HepG2 (cell line): ENCODE results near the gene DNAJB12. TPM values are rescaled to one million over a fixed set of nuclear protein-coding genes. Genes with fewer than 3 reads are reported as not detected.

Experiments used
- HCFC1 ChIP-seq: fragments of 150-350 bp; IDR thresholded peaks from 2 replicates; pipeline ENCODE4 v1.6.1; 2014; ENCODE audit warnings: low read depth, low read length
- HNF4G ChIP-seq, 2 experiments: sonication (generic) in 1 of 2; formaldehyde crosslinking in 1 of 2; IDR thresholded peaks; 2 replicates each; pipeline versions ENCODE4 v1.4.0 to v1.6.1; 2011 to 2020; ENCODE audit warnings: borderline replicate concordance in 2 of 2, low read depth in 2 of 2, mild to moderate bottlenecking in 2 of 2, low read length in 1 of 2, missing genetic modification reagents in 1 of 2, moderate library complexity in 1 of 2
- ISL2 ChIP-seq: sonication (generic); formaldehyde crosslinking; IDR thresholded peaks from 2 replicates; pipeline ENCODE4 v1.5.0; 2020; ENCODE audit warnings: missing genetic modification reagents
- MED8 ChIP-seq: sonication (generic); formaldehyde crosslinking; IDR thresholded peaks from 2 replicates; pipeline ENCODE4 v1.8.1; 2023; ENCODE audit warnings: mild to moderate bottlenecking, missing genetic modification reagents; ENCODE audit not compliant: insufficient replicate concordance
- NFE2L1 ChIP-seq: sonication (generic); formaldehyde crosslinking; IDR thresholded peaks from 2 replicates; pipeline ENCODE4 v1.4.0; 2020; ENCODE audit warnings: missing genetic modification reagents, mild to moderate bottlenecking, borderline replicate concordance
- ONECUT2 ChIP-seq: sonication (generic); formaldehyde crosslinking; IDR thresholded peaks from 2 replicates; pipeline ENCODE4 v1.4.0; 2020; ENCODE audit warnings: missing genetic modification reagents
- PLRG1 ChIP-seq: fragments of 450-650 bp; conservative IDR thresholded peaks from 2 replicates; pipeline ENCODE4 v1.6.1; 2016
- RXRA ChIP-seq: sonication (generic); formaldehyde crosslinking; IDR thresholded peaks from 2 replicates; pipeline ENCODE4 v1.5.1; 2020; ENCODE audit warnings: missing genetic modification reagents
- TBX3 ChIP-seq: fragments of 450-650 bp; IDR thresholded peaks from 2 replicates; pipeline ENCODE4 v1.6.1; 2017; ENCODE audit warnings: antibody characterized with exemption, mild to moderate bottlenecking, inconsistent platforms, borderline replicate concordance
- ZBTB20 ChIP-seq: sonication (generic); formaldehyde crosslinking; IDR thresholded peaks from 2 replicates; pipeline ENCODE4 v1.8.1; 2023; ENCODE audit warnings: missing genetic modification reagents, low read depth, mild to moderate bottlenecking, borderline replicate concordance
- ZBTB7B ChIP-seq: sonication (generic); formaldehyde crosslinking; IDR thresholded peaks from 2 replicates; pipeline ENCODE4 v1.4.0; 2020; ENCODE audit warnings: missing genetic modification reagents
- ZFP41 ChIP-seq: sonication (generic); formaldehyde crosslinking; IDR thresholded peaks from 2 replicates; pipeline ENCODE4 v1.4.0; 2020; ENCODE audit warnings: mild to moderate bottlenecking, missing genetic modification reagents, borderline replicate concordance
- ZFP90 ChIP-seq: sonication (generic); formaldehyde crosslinking; IDR thresholded peaks from 2 replicates; pipeline ENCODE4 v1.8.0; 2022; ENCODE audit warnings: missing genetic modification reagents, mild to moderate bottlenecking, inconsistent platforms, borderline replicate concordance
- ZMYM4 ChIP-seq: sonication (generic); formaldehyde crosslinking; IDR thresholded peaks from 2 replicates; pipeline ENCODE4 v1.8.1; 2023; ENCODE audit warnings: mild to moderate bottlenecking, missing genetic modification reagents
- ZNF180 ChIP-seq: sonication (generic); formaldehyde crosslinking; IDR thresholded peaks from 2 replicates; pipeline ENCODE4 v1.4.0; 2020; ENCODE audit warnings: low read depth, missing genetic modification reagents, borderline replicate concordance
- ZNF34 ChIP-seq: sonication (generic); formaldehyde crosslinking; IDR thresholded peaks from 2 replicates; pipeline ENCODE4 v1.4.0; 2020; ENCODE audit warnings: mild to moderate bottlenecking, missing genetic modification reagents, borderline replicate concordance
- ZNF501 ChIP-seq: sonication (generic); formaldehyde crosslinking; IDR thresholded peaks from 2 replicates; pipeline ENCODE4 v1.5.1; 2020; ENCODE audit warnings: mild to moderate bottlenecking, moderate library complexity, missing genetic modification reagents
- ZNF546 ChIP-seq: sonication (generic); formaldehyde crosslinking; conservative IDR thresholded peaks from 2 replicates; pipeline ENCODE4 v1.8.1; 2023; ENCODE audit warnings: mild to moderate bottlenecking, missing genetic modification reagents
- ZNF563 ChIP-seq: sonication (generic); formaldehyde crosslinking; IDR thresholded peaks from 2 replicates; pipeline ENCODE4 v1.8.0; 2022; ENCODE audit warnings: mild to moderate bottlenecking, moderate library complexity, missing genetic modification reagents
- ZNF598 ChIP-seq: sonication (generic); formaldehyde crosslinking; IDR thresholded peaks from 2 replicates; pipeline ENCODE4 v1.5.1; 2020; ENCODE audit warnings: mild to moderate bottlenecking, missing genetic modification reagents, borderline replicate concordance
- ZNF616 ChIP-seq: sonication (generic); formaldehyde crosslinking; IDR thresholded peaks from 2 replicates; pipeline ENCODE4 v1.5.0; 2020; ENCODE audit warnings: low read depth, mild to moderate bottlenecking, missing genetic modification reagents
- ZNF75D ChIP-seq: sonication (generic); formaldehyde crosslinking; IDR thresholded peaks from 2 replicates; pipeline ENCODE4 v1.8.1; 2023; ENCODE audit warnings: missing genetic modification reagents, mild to moderate bottlenecking, borderline replicate concordance
- ZNF879 ChIP-seq: sonication (generic); formaldehyde crosslinking; IDR thresholded peaks from 2 replicates; pipeline ENCODE4 v1.8.1; 2023; ENCODE audit warnings: missing genetic modification reagents
- ZSCAN12 ChIP-seq: sonication (generic); formaldehyde crosslinking; IDR thresholded peaks from 2 replicates; pipeline ENCODE4 v1.9.0; 2021; ENCODE audit warnings: mild to moderate bottlenecking, missing genetic modification reagents
- ZSCAN31 ChIP-seq: sonication (generic); formaldehyde crosslinking; IDR thresholded peaks from 2 replicates; pipeline ENCODE4 v1.5.0; 2020; ENCODE audit warnings: low read depth, mild to moderate bottlenecking, missing genetic modification reagents
- polyA plus RNA-seq, 8 experiments: library from polyadenylated mRNA; depleted of rRNA in 3 of 8; stranded (reverse) in 7 of 8; unstranded in 1 of 8; fragments of >200 nt; fragmentation: Illumina TruSeq in 4 of 8; extraction: Trizol in 4 of 8; gene quantifications; 2 replicates each; pipeline versions ENCODE4 v1.2.1 to v1.2.3, GENCODE V29; 2011 to 2016; ENCODE audit warnings: low read depth in 4 of 8, missing spikeins in 1 of 8, mixed read lengths in 1 of 8; ENCODE audit not compliant: insufficient read depth in 1 of 8
- total RNA-seq, 5 experiments: library from RNA; depleted of rRNA; stranded (reverse); fragments of >200 nt; fragmentation: Illumina TruSeq; extraction: Trizol; gene quantifications; 2 replicates each; pipeline ENCODE4 v1.2.3, GENCODE V29; 2016; ENCODE audit warnings: low read depth in 1 of 5
- TF ChIP-seq, protein P1 (sequence below): sonication (generic); formaldehyde crosslinking; IDR thresholded peaks from 2 replicates; pipeline ENCODE4 v1.4.0; 2020; ENCODE audit warnings: mild to moderate bottlenecking, missing genetic modification reagents
- TF ChIP-seq, protein P2 (sequence below): IDR thresholded peaks from 2 replicates; pipeline ENCODE4 v1.6.1; 2016; ENCODE audit warnings: low read depth, control low read depth
- TF ChIP-seq, protein P3 (sequence below): sonication (generic); formaldehyde crosslinking; IDR thresholded peaks from 2 replicates; pipeline ENCODE4 v1.4.0; 2020; ENCODE audit warnings: missing genetic modification reagents

Gene DNAJB12
- total and polyA plus RNA-seq, 2 of the 13 experiments (the other 11 are each of a cell fraction or from before 2014, with no cell fraction given): 10.8 to 18.2 TPM

DNA sequence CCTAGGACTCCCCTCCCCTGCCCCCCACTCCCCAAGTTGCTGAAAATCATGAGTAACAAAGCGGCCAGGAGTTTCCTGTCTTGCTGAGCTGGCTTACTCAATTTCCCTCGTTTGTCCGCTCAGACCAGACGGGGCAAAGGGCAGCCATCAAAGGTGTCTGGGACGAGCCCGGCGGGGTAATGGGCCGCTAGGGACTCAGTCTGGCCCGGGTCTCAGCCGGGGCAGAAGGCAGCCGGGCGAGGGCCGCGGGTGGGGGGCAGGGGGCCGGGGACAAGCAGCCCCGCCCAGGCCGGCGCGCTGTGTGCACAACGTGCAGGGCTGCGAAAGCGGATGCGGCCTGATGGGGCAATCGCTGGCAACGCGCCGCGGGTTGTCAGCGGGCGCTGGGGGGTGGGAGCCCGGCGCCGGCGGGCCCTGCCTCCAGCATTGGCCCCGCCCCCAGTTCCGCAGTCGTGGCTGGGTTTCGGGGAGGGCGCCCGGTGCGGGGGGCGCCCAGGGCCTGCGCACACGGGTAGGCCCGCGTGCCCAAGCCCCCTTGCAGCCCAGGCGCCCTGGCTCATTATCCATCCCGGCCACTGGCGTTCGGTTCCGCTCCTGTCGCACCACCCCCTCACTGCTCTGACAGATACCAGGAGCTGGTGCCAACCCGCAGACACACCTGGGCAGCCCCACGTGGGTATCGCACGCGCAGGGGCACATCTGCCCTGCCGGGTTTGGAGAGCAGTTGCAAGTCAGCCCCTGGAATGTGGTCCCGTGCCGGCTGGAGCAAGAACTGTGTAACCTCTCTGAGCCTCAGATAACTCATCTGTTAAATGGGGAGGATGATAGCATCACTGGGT, 35.1 kb downstream of the DNAJB12 start (continued):
- peak; percentile 49; the same call in 1 of the 2 replicates for TF ChIP-seq ZSCAN12
- 0 out of 2 replicates have a peak, but pooled peaks have one; percentile 45 for TF ChIP-seq ZNF616 (CRISPR knock-in tag)
- TF ChIP-seq MED8: peak; percentile 80
- no peak for TF ChIP-seq NFE2L1 (CRISPR knock-in tag)
- TF ChIP-seq RXRA (CRISPR knock-in tag): peak; percentile 74
- TF ChIP-seq ZMYM4 (CRISPR knock-in tag): no peak; the same call in 1 of the 2 replicates
- TF ChIP-seq HCFC1: no peak
- no peak for TF ChIP-seq ZFP41 (CRISPR knock-in tag)
- TF ChIP-seq, protein P1, sequence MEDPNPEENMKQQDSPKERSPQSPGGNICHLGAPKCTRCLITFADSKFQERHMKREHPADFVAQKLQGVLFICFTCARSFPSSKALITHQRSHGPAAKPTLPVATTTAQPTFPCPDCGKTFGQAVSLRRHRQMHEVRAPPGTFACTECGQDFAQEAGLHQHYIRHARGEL (CRISPR knock-in tag): no peak
- TF ChIP-seq ZNF563 (CRISPR knock-in tag): peak; percentile 41; the same call in 1 of the 2 replicates
- TF ChIP-seq TBX3: 0 out of 2 replicates have a peak, but pooled peaks have one; percentile 9
- TF ChIP-seq ZNF879 (CRISPR knock-in tag): no peak; the same call in 1 of the 2 replicates
- no peak for TF ChIP-seq ZNF180 (CRISPR knock-in tag)
- TF ChIP-seq ZNF598: no peak
- peak; percentile 84; the same call in 1 of the 2 replicates for TF ChIP-seq ZBTB7B (CRISPR knock-in tag)
- no peak for TF ChIP-seq ZNF75D (CRISPR knock-in tag)
- TF ChIP-seq HNF4G (IDR thresholded peaks at IDR 0.05; ENCODE audit: borderline replicate concordance, low read depth, low read length): peak; percentile 94
- TF ChIP-seq HNF4G (CRISPR knock-in tag; IDR thresholded peaks at IDR 0.05; ENCODE audit: borderline replicate concordance, low read depth): peak; percentile 67; the same call in 1 of the 2 replicates
- TF ChIP-seq, protein P2, sequence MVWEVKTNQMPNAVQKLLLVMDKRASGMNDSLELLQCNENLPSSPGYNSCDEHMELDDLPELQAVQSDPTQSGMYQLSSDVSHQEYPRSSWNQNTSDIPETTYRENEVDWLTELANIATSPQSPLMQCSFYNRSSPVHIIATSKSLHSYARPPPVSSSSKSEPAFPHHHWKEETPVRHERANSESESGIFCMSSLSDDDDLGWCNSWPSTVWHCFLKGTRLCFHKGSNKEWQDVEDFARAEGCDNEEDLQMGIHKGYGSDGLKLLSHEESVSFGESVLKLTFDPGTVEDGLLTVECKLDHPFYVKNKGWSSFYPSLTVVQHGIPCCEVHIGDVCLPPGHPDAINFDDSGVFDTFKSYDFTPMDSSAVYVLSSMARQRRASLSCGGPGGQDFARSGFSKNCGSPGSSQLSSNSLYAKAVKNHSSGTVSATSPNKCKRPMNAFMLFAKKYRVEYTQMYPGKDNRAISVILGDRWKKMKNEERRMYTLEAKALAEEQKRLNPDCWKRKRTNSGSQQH: no peak
- TF ChIP-seq, protein P3, sequence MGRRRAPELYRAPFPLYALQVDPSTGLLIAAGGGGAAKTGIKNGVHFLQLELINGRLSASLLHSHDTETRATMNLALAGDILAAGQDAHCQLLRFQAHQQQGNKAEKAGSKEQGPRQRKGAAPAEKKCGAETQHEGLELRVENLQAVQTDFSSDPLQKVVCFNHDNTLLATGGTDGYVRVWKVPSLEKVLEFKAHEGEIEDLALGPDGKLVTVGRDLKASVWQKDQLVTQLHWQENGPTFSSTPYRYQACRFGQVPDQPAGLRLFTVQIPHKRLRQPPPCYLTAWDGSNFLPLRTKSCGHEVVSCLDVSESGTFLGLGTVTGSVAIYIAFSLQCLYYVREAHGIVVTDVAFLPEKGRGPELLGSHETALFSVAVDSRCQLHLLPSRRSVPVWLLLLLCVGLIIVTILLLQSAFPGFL: no peak
- no peak for TF ChIP-seq ONECUT2
- no peak for TF ChIP-seq PLRG1
- no peak; the same call in none of the 2 replicates for TF ChIP-seq ZNF501
- TF ChIP-seq ZFP90 (CRISPR knock-in tag): no peak
- no peak; the same call in 1 of the 2 replicates for TF ChIP-seq ZNF34 (CRISPR knock-in tag)
- 0 out of 2 replicates have a peak, but pooled peaks have one; percentile 14 for TF ChIP-seq ZBTB20 (CRISPR knock-in tag)
- no peak for TF ChIP-seq ZSCAN31
- TF ChIP-seq ISL2 (CRISPR knock-in tag): peak; percentile 55
- peak; percentile 83; the same call in 1 of the 2 replicates for TF ChIP-seq ZNF546 (CRISPR knock-in tag)
